ENCODE data around the gene PIGV.
A peak's percentile ranks its signal among the peaks of the same experiment; 100 is the strongest.

PIGV gene

DNA sequence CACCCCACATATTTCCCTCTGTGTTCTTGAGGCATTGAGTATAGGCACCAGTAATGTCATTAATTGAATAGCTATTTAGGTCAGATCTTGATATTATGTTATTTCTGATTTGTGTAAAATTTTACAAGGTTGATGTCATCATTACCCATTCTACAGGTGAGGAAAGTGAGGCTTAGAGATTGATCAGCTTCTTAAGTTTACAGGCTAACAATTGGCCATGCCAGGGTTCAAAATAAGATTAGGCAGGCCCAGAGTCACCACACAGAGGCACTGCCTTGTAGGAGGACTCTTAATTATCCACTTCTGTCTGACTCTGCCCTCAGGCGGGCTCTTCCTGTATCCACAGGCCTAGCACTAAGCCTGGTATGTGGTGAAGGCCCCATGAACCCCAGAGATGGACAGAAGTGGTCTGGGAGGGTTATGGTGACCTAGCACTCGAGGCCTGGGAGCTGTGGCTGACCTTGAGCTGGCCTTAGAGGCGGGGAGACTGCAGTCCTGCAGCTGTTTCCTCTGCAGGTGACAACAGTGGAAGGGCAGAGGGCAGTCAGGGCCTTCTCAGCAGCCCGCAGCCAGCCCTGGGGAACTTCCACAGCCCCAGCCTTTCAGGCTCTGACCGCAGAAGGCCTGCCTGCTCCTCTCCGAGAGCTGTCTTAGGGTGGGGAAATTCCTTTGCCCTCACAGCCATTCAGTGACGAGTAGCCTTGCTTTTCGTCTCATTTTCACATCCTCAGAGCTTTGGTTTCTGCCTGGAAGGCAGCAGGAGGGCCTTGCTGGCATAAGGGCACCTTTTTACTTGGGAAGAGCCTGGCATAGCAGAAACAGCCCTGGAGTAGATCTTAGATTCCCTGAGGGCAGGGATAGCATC is 51.0 kb downstream of the PIGV start:
- no peak overlapping the region for H3K4me2 ChIP-seq (ENCODE audit: low read depth, low read length, poor library complexity, severe bottlenecking)
- H3K9me2 ChIP-seq (replicated peaks; ENCODE audit: insufficient read depth, low read length) = no peaks in the 10 kb centered on the region
- no peaks in the 10 kb centered on the region for H3K79me2 ChIP-seq (ENCODE audit: insufficient read depth, low read length)
- H2AFZ ChIP-seq (ENCODE audit: low read depth, low read length, severe bottlenecking) = no peak overlapping the region
- H3K27ac ChIP-seq (ENCODE audit: low read depth, low read length) = peak overlapping the region; percentile 25; the same call in 1 of the 2 replicates
- no peak overlapping the region for H3K9ac ChIP-seq (ENCODE audit: low read length)
- TF ChIP-seq, protein P1, sequence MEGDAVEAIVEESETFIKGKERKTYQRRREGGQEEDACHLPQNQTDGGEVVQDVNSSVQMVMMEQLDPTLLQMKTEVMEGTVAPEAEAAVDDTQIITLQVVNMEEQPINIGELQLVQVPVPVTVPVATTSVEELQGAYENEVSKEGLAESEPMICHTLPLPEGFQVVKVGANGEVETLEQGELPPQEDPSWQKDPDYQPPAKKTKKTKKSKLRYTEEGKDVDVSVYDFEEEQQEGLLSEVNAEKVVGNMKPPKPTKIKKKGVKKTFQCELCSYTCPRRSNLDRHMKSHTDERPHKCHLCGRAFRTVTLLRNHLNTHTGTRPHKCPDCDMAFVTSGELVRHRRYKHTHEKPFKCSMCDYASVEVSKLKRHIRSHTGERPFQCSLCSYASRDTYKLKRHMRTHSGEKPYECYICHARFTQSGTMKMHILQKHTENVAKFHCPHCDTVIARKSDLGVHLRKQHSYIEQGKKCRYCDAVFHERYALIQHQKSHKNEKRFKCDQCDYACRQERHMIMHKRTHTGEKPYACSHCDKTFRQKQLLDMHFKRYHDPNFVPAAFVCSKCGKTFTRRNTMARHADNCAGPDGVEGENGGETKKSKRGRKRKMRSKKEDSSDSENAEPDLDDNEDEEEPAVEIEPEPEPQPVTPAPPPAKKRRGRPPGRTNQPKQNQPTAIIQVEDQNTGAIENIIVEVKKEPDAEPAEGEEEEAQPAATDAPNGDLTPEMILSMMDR (IDR thresholded peaks at IDR 0.05; ENCODE audit: insufficient read depth, low read length, poor library complexity, severe bottlenecking) = no peak
- no peak for TF ChIP-seq EZH2phosphoT487 (conservative IDR thresholded peaks at IDR 0.05; ENCODE audit: low read length)
- no peak overlapping the region for H3K4me3 ChIP-seq (ENCODE audit: insufficient read depth, low read length, poor library complexity, severe bottlenecking)
- H3K27me3 ChIP-seq (ENCODE audit: low read length) = no peaks in the 10 kb centered on the region
- H4K20me1 ChIP-seq (ENCODE audit: low read depth, low read length) = no peaks in the 10 kb centered on the region
- no peaks in the 10 kb centered on the region for H3K36me3 ChIP-seq (ENCODE audit: low read length)
- no peaks in the 10 kb centered on the region for H3F3A ChIP-seq (ENCODE audit: insufficient read depth)
- H3K9me3 ChIP-seq (ENCODE audit: insufficient read depth, low read length) = no peaks in the 10 kb centered on the region

DNA sequence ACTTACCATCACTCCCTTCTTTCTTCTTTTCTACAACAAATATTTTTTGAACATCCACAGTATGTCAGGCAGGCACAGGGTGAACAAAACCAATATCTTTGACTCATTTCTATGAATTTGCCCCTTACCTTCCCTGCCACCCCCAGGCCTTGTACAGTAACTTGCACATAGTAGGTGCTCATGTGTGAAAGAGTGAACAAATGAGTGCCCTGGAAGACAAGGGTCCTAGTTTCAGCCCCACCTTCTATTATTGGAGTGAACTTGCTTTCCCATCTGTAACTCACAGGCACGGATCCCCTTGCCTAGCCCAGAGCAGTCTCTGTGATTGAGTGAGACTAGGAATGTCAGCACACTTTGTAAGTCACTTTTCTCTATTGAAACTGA is 51.6 kb downstream of the PIGV start:
- H3K27me3 ChIP-seq (ENCODE audit: low read length) = no peaks in the 10 kb centered on the region
- no peaks in the 10 kb centered on the region for H4K20me1 ChIP-seq (ENCODE audit: low read depth, low read length)
- no peaks in the 10 kb centered on the region for H3F3A ChIP-seq (ENCODE audit: insufficient read depth)
- H3K9ac ChIP-seq (ENCODE audit: low read length) = no peak overlapping the region
- H3K4me2 ChIP-seq (ENCODE audit: low read depth, low read length, poor library complexity, severe bottlenecking) = no peak overlapping the region
- H3K27ac ChIP-seq (ENCODE audit: low read depth, low read length) = 0 out of 2 replicates have a peak overlapping the region, but pooled peaks have one; percentile 25
- no peaks in the 10 kb centered on the region for H3K9me3 ChIP-seq (ENCODE audit: insufficient read depth, low read length)
- no peak overlapping the region for H3K4me3 ChIP-seq (ENCODE audit: insufficient read depth, low read length, poor library complexity, severe bottlenecking)
- no peaks in the 10 kb centered on the region for H3K36me3 ChIP-seq (ENCODE audit: low read length)
- no peaks in the 10 kb centered on the region for H3K79me2 ChIP-seq (ENCODE audit: insufficient read depth, low read length)
- no peak overlapping the region for H2AFZ ChIP-seq (ENCODE audit: low read depth, low read length, severe bottlenecking)
- TF ChIP-seq EZH2phosphoT487 (conservative IDR thresholded peaks at IDR 0.05; ENCODE audit: low read length) = no peak
- TF ChIP-seq, protein P1 (IDR thresholded peaks at IDR 0.05; ENCODE audit: insufficient read depth, low read length, poor library complexity, severe bottlenecking) = no peak
- no peaks in the 10 kb centered on the region for H3K9me2 ChIP-seq (replicated peaks; ENCODE audit: insufficient read depth, low read length)

DNA sequence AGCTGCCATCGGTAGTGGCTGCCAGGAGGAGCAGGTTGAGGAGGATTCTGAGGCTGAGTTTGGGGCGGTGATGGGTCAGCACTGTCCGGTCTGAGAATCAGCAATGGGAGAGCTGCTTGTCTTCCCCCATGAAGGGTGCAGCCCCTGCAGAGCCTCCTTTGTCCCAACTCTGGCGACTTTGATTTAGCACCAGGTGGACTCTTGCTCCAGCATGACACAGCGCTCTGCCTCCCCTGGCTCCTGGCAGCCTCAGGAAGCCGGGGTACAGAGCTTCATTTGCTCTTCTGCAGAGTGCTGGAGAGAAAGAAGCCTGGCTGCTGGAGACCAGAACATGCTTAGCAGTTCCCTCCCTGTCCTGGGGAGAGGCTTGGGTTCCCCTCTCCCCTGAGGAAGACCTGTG is 52.0 kb downstream of the PIGV start:
- no peak overlapping the region for H3K4me2 ChIP-seq (ENCODE audit: low read depth, low read length, poor library complexity, severe bottlenecking)
- no peak overlapping the region for H3K27ac ChIP-seq (ENCODE audit: low read depth, low read length)

More for the DNA sequence above, 52.0 kb downstream of the PIGV start:
- TF ChIP-seq EZH2phosphoT487 (conservative IDR thresholded peaks at IDR 0.05; ENCODE audit: low read length) = no peak
- TF ChIP-seq, protein P1 (IDR thresholded peaks at IDR 0.05; ENCODE audit: insufficient read depth, low read length, poor library complexity, severe bottlenecking) = no peak
- Histone ChIP-seq H4K20me1 (ENCODE audit: low read depth, low read length) (no peaks in the 10 kb centered on the region), H2AFZ (ENCODE audit: low read depth, low read length, severe bottlenecking) (no peak overlapping the region), H3K79me2 (ENCODE audit: insufficient read depth, low read length) (no peaks in the 10 kb centered on the region), H3K36me3 (ENCODE audit: low read length) (no peaks in the 10 kb centered on the region), H3F3A (ENCODE audit: insufficient read depth) (no peaks in the 10 kb centered on the region), H3K9me3 (ENCODE audit: insufficient read depth, low read length) (no peaks in the 10 kb centered on the region), H3K27me3 (ENCODE audit: low read length) (no peaks in the 10 kb centered on the region), H3K9ac (ENCODE audit: low read length) (no peak overlapping the region), H3K4me3 (ENCODE audit: insufficient read depth, low read length, poor library complexity, severe bottlenecking) (no peak overlapping the region), H3K9me2 (replicated peaks; ENCODE audit: insufficient read depth, low read length) (no peaks in the 10 kb centered on the region)
